Brain microvascular endothelial cell (primary cell): ENCODE measurements around the gene NLRC5.

Experiments
- DNase-seq: peaks from one replicate; pipeline ENCODE4 v3.0.0-alpha.2; 2020
- H3K27ac ChIP-seq: fragments of 250-450 bp; sonication (Bioruptor Pico); 2 replicates; pipeline ENCODE4 v1.5.1; 2020; ENCODE audit warnings: mild to moderate bottlenecking, moderate library complexity
- H3K27me3 ChIP-seq: fragments of 250-450 bp; sonication (Bioruptor Pico); replicated peaks from 2 replicates; pipeline ENCODE4 v1.5.1; 2020; ENCODE audit warnings: mild to moderate bottlenecking
- H3K36me3 ChIP-seq: fragments of 250-450 bp; sonication (Bioruptor Pico); replicated peaks from 2 replicates; pipeline ENCODE4 v1.5.1; 2020; ENCODE audit warnings: mild to moderate bottlenecking
- H3K4me3 ChIP-seq: 2 replicates; pipeline ENCODE4 v1.5.1; 2011; ENCODE audit warnings: low read depth, mild to moderate bottlenecking, control low read depth, low read length, moderate library complexity
- in situ Hi-C: cut with HindIII; loops from 2 replicates; pipeline ENCODE4 v1.10.0; 2017; ENCODE audit warnings: low sequenced_read_pairs, low pct_ligation_motif_present
- TF ChIP-seq, protein P1 (sequence below): IDR thresholded peaks from 2 replicates; pipeline ENCODE4 v1.5.1; 2011; ENCODE audit warnings: low read depth, mild to moderate bottlenecking, moderate library complexity, low read length, control low read depth, inconsistent platforms; ENCODE audit errors: missing control alignments

Gene NLRC5

GRCh38 chr16:57072616-57073275 is 83.4 kb downstream of the NLRC5 start:
- Histone ChIP-seq H3K36me3 (peaks cover 3% of the 10 kb centered on the region), H3K27ac (no peak overlapping the region), H3K4me3 (no peak overlapping the region), H3K27me3 (no peaks in the 10 kb centered on the region)
- no peak for DNase-seq
- TF ChIP-seq, protein P1, sequence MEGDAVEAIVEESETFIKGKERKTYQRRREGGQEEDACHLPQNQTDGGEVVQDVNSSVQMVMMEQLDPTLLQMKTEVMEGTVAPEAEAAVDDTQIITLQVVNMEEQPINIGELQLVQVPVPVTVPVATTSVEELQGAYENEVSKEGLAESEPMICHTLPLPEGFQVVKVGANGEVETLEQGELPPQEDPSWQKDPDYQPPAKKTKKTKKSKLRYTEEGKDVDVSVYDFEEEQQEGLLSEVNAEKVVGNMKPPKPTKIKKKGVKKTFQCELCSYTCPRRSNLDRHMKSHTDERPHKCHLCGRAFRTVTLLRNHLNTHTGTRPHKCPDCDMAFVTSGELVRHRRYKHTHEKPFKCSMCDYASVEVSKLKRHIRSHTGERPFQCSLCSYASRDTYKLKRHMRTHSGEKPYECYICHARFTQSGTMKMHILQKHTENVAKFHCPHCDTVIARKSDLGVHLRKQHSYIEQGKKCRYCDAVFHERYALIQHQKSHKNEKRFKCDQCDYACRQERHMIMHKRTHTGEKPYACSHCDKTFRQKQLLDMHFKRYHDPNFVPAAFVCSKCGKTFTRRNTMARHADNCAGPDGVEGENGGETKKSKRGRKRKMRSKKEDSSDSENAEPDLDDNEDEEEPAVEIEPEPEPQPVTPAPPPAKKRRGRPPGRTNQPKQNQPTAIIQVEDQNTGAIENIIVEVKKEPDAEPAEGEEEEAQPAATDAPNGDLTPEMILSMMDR = no peak
- in situ Hi-C loops = no loop called here

- Histone ChIP-seq H3K36me3 (peaks cover 3% of the 10 kb centered on the region), H3K27ac (no peak overlapping the region)
- in situ Hi-C loops = no loop called here
Observed at GRCh38 chr16:57077714-57078113, 88.4 kb downstream of the NLRC5 start.

GRCh38 chr16:57081744-57082143 is 92.4 kb downstream of the NLRC5 start:
- in situ Hi-C loops = no loop called here
- Histone ChIP-seq H3K4me3 (no peak overlapping the region), H3K27ac (no peak overlapping the region), H3K36me3 (no peaks in the 10 kb centered on the region), H3K27me3 (no peaks in the 10 kb centered on the region)
- DNase-seq = no peak
- TF ChIP-seq, protein P1 = no peak

More at GRCh38 chr16:57077714-57078113, 88.4 kb downstream of the NLRC5 start:
- no peak overlapping the region for H3K4me3 ChIP-seq
- DNase-seq = no peak
- TF ChIP-seq, protein P1 = no peak
- H3K27me3 ChIP-seq = no peaks in the 10 kb centered on the region

DNA sequence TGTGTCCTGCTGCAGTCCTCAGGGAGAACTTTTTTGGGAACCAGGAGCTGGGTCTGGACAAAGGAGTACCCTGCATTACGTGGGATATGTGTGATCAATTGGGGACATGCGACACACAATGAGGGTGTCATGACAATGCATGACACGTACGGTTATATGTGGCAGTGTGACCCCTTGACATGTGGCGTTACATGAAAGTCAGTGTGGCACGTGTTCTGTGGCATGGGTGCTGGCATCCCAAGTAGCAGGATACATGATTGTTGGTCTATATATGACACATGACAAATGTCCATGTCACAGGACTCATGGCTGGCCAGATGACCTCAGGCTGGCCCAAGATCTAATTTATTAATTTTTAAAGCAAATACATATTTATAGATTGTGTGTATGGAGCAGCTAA is 93.3 kb downstream of the NLRC5 start:
- Histone ChIP-seq H3K4me3 (no peak overlapping the region), H3K27me3 (no peaks in the 10 kb centered on the region), H3K27ac (no peak overlapping the region), H3K36me3 (no peaks in the 10 kb centered on the region)
- in situ Hi-C loops = no loop called here
- TF ChIP-seq, protein P1 = no peak
- DNase-seq = no peak

GRCh38 chr16:57083485-57084126 is 94.2 kb downstream of the NLRC5 start:
- Histone ChIP-seq H3K36me3 (no peaks in the 10 kb centered on the region), H3K27ac (no peak overlapping the region)
- in situ Hi-C loops = no loop called here

More at GRCh38 chr16:57083485-57084126, 94.2 kb downstream of the NLRC5 start:
- Histone ChIP-seq H3K27me3 (no peaks in the 10 kb centered on the region), H3K4me3 (no peak overlapping the region)
- TF ChIP-seq, protein P1 = no peak
- no peak for DNase-seq
